Hematopoietic multipotent progenitor cell (in vitro differentiated cells): ENCODE measurements around the gene ARHGEF10L. TPM values are rescaled to one million over a fixed set of nuclear protein-coding genes. Genes with fewer than 3 reads are reported as not detected.

Experiments used
- DNase-seq, 3 donors: peaks; one replicate each; pipeline ENCODE4 v3.0.0-alpha.2; 2011 to 2015; ENCODE audit warnings: low read depth in 2 of 3, low spot score in 2 of 3
- total RNA-seq: library from RNA; depleted of rRNA; stranded (reverse); fragments of >200 nt; gene quantifications from one replicate; pipeline ENCODE4 v1.2.3, GENCODE V29; 2012

Gene ARHGEF10L
- total RNA-seq, 1 donor: 0.27 TPM

- no peak for DNase-seq
These were observed 90.0 kb downstream of the ARHGEF10L start for GRCh38 chr1:17629460-17629859.

DNA sequence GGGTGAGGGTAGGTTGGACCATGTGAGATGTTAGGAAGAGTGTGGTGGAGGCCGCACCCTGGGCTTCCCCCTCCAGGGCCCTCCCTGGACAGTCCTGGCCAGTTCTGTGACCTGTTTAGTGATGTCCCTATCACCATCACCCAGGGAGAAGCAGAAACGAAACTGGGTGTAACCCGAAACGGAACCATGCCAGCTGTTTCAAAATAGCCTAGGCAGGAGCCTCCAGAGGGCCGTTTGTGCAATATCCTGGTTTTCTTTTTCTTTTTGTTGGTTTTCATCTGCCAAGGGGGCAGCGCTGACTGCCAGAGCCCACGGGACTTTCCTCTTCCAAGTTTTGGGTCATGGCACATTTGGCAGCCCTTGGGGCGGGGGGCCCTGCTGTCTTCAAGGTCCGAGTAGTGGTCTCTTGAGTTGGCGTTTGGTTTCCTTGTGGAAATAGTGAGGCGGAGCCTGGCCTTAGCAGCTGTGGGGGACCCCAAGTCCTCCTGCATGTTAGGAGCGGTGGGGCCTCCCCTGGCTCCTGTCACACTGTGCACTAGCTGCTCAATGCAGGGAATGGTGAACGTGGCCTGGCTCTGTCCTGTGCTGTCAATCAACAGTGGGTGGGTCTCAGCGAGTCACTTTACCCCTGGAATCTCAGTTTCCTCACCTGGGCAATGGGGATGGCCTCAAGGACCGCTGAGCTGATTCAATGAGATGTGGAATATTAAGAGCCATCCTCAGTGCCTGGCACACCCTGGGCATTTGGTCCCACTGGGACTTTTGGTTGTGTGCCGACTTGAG is 90.7 kb downstream of the ARHGEF10L start:
- no peak for DNase-seq

DNA sequence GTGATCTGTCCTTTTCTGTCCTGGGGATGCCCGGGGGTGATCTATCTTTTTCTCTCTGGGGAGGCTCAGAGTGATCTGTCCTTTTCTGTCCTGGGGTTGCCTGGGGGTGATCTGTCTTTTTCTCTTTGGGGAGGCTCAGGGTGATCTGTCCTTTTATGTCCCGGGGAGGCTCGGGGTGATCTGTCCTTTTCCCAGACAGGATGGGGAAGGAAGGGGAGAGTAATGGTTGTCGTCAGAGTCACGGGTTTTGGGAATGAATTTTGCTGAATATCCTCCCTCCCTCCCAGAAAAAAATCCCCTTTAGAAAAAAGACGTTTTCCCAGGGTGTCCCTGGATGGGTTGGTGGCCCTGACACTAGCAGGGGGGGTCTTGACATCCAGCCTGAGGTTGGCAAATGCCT is 91.5 kb downstream of the ARHGEF10L start:
- DNase-seq: no peak

DNA sequence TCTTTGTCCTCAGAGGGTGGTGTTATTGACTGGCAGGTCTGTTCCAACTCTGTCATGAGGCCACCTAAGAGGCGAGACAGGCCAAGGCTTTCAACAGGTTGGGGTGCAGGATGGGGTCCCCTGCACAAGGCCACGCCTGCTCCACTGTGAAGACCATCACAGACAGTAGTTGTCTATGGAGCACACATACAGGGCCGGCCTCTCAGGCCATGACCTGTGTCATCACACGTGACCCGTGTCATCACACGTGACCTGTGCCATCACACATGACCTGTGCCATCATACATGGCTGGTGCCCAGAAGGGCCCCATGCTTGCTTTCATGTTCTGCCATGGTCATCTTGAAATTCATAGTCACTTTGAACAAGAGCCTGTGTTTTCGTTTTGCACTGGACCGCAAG is 91.9 kb downstream of the ARHGEF10L start:
- DNase-seq: no peak

GRCh38 chr1:17632106-17632505 is 92.6 kb downstream of the ARHGEF10L start:
- no peak for DNase-seq

- DNase-seq: no peak
These were observed 93.2 kb downstream of the ARHGEF10L start for GRCh38 chr1:17632541-17633184.

DNA sequence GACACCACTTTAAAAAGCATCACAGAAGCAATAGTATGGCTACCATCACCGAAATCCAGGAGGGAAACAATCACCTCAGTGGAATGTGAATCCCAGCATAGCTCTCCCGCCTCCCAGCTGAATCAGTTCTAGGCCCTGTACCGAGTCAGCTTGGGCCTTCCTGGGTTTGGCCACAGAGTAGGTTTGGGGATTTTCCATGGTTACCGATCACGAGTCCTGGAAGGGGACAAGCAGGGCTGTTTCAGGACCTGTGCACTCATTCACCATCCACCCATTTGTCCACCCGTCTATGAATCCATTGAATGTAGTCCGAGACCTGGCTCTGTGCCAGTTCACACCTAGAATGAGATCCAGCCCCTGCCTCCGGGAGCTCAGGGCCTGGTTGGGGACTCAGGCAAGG is 94.2 kb downstream of the ARHGEF10L start:
- DNase-seq: no peak

DNA sequence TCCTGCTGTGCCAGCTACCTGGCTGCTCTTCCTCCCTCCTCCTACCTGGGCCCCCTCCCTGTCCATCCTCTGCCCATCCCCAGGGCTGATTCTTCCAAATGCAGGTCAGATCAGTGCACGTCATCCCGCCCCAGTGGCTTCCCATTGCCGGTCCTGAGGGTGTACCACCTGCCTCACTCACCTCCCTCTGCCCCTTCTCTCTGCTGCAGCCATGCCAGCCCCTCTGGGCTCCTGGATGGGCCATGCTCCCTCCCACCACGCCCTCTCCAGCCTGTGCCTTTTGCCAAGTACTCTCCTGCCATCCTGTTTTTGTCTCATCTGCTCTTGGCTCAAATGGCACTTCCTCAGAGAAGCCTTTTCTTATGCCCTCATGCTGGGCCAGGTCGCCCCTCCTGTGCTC is 95.8 kb downstream of the ARHGEF10L start:
- no peak for DNase-seq

- no peak for DNase-seq
These were observed 96.3 kb downstream of the ARHGEF10L start for GRCh38 chr1:17635811-17636210.

- no peak for DNase-seq
These were observed 97.1 kb downstream of the ARHGEF10L start for GRCh38 chr1:17636612-17637011.

GRCh38 chr1:17637055-17637454 is 97.6 kb downstream of the ARHGEF10L start:
- DNase-seq: no peak

- no peak for DNase-seq
These were observed 100.3 kb downstream of the ARHGEF10L start for GRCh38 chr1:17639703-17640340.

DNA sequence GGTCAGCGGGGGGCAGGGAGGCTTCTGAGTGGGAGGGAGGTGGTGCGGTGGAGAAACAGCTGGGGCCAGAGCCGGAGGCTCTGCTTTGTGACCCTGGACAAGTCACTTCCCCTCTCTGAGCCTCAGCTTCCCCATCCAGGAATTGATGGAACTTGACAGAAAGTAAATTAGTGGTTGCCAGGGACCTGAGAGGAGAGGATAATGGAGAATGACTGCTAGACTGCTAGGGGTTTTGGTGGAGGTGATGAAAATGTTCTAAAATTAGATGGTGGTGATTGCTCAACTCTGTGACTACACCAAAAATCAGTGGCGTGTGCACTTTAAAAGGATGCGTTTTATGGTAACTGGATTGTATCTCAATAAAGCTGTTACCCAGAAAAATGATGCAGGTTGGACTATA is 100.9 kb downstream of the ARHGEF10L start:
- DNase-seq: no peak

DNA sequence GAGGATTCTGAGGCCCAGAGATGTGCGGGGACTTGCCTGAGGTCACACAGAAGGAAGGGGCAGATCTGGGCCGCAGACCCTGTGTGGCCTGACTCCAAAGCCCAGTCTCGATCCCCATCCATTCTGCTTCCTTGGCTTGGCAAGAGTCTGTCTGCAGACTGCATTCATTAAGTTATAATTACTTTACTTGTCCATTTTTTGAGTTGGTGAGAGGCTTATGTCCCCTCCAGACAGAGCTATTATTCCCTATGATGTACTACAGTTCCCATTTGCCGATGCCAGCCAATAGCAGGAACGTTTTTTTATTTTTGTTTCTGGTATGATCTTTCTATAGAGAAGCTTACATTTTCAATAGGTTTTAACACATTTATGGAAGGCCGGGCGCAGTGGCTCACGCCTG is 101.5 kb downstream of the ARHGEF10L start:
- no peak for DNase-seq

DNA sequence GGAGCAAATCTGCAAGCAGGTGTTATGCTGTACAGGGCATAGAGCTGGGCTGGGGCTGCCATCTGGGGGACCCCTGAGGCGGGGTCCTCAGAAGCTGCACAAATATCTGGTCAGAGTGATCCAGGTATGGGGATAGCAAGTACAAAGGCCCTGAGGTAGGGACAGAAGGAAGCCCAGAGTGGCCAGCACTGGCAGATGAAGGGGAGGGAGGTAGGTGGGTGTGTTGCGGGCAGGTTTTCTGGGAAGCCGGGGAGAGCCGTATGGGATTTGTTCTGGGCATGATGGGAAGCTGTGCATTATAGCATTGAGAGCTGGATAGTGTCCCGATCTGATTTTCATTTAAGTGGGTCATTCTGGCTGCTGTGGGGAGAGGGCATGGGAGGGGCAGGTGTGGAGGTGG is 102.7 kb downstream of the ARHGEF10L start:
- DNase-seq: no peak

DNA sequence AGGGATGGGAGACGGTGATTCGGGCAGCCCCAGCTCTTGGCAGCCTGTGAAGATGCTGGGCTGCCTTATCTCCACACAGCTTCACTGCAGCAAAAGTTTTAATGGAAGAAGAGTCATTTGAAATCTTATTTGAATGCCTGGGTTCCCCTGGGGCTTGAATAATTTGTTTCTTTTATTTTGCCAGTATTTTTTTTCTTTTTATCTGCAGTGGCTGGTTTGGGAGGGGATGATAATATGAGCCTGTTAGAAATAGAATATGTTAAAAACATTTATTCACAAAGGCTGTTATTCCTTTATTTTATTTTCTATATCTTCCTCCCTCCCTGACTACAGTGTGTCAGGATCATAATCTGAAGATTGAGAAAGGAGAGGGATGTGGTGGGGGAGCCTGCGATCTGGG is 103.4 kb downstream of the ARHGEF10L start:
- no peak for DNase-seq

GRCh38 chr1:17643861-17644703 is 104.6 kb downstream of the ARHGEF10L start:
- no peak for DNase-seq

DNA sequence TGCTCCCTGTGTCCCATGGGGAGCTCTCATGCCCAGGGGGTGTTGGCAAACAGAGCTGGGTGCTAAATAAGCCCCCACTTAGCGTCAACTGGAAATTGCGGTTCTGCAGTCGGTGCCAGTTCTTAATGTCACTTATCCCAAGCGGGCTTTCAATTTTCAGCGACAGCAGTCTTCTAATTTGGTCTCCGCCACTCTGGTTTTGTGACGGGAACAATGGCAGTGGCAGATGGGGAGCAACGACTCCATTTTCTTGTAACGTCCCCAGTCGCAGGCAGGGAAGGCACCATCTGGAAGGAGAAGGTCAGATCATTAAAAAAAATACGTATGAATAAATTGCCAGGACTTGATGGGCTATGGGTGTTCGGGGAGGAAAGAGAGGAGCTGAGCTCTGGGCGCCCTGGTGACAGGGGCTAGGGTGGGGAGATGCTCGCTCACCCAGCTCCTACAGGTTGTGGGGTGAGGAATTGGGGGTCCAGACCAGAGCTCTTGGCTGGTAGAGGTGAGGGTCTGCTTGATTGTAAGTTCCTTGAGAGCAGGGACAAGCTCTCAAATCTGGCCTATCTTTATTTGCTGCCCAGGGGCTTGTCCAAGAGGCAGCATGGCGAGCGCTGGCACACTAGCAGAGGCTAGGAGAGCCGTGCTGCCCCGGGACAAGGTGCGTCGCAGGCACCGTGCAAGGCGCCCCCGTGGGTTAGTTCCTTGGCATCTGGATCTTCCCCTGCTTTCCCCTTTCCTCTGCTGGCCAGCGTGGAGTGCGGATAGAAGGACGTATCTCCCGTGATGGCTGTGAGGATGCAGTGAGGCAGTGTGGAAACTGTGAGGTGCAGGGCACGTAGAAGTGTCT is 105.8 kb downstream of the ARHGEF10L start:
- DNase-seq: no peak

DNA sequence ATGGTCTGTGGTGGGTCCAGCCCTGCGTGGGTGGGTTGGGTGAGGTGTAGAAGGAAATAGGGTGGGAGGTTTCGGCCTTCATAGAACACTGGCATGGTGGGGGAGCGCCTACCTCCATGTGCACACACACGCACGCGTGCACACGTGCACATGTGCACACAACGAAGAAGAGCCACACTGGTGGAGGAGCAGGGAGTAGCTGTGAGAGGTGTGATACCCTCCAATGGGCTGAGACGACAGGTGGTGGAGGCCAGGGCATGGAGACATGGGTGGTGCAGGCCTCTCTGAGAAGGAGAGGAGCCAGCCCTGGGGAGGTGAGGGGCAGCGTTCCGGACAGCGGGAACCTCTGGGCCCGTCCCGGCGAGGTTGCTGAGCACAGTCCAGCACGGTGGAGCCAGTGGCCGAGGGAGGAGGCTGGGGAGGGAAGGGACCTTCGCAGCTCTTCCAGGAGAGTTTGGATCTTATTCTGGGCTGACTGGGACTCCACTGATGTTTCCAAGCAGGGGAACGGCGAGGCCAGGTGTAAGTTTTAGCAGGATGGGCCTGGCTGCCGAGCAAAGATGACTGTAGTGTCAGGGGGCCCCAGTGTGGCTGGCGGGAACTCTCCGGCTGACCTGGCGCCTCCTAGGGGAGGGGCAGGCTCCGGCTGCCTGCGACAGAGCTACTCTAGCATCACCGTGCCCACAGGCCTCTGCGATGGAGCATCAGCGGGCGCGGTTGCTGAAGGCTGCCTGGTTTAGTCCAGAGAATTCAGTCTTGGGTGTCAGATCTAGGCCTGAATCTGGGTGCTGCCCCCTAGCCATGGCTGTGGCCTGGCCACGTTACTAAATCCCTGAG is 107.2 kb downstream of the ARHGEF10L start:
- no peak for DNase-seq
